ENCODE measurements around the gene WDR7.

The WDR7 gene

DNA sequence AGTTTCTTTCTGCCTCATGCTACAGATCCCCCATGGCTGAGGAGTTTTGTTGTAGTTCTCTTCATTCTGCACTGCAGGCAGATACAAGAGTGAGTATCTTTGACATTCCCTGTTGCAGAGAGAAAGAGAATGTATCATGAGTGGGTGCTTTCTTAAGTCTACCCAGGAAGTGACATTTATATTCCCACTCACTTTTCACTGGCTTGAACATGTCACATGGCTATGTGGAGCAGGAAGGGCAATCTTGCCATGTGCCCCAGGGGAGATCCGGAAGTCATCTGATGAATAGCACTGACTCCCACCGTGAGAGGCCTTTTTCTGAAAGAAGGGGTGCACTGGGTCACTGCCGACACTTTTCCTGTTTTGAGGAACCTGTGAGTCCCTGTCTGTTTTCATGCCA is 429.3 kb downstream of the WDR7 start:
- no peak for DNase-seq (ENCODE audit: low read depth)

DNA sequence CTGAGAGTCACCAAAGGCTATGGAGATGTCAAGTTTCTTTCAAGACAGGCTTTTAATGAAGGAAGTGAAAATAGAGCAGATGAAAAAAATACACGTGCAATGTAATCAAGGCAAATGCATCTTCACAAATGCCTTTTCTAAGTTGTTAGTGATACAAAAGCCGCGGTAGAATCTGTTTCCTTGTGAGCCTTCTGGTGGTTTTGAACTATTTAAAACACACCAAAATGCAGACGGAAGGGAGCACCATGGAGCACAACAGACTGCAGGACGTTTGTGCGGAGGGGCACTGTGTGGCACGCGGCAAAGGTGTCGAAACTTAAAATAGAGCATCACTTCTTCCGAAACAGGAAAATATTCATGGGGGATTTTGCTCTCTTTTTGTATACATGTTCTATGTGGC is 430.7 kb downstream of the WDR7 start:
- no peak for DNase-seq (ENCODE audit: low read depth)

DNA sequence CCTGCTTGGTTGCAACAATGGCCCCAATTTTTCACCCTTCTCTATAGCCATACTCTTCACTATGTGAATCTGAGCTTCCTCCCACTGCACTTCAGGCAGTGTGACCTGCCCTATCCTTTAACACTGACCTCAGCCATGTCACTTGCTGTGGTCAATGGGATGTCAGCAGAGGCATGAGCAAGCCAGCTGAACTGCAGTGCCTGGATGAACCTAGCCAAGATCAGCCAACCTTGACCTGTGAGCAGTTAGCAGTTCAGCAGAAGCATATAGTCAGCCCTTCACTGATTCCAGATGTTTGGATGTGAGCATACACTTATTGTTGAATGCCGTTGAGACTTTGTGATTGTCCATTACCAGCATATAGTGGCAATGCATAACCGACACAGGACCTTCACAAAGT is 432.3 kb downstream of the WDR7 start:
- DNase-seq (ENCODE audit: low read depth): no peak

DNA sequence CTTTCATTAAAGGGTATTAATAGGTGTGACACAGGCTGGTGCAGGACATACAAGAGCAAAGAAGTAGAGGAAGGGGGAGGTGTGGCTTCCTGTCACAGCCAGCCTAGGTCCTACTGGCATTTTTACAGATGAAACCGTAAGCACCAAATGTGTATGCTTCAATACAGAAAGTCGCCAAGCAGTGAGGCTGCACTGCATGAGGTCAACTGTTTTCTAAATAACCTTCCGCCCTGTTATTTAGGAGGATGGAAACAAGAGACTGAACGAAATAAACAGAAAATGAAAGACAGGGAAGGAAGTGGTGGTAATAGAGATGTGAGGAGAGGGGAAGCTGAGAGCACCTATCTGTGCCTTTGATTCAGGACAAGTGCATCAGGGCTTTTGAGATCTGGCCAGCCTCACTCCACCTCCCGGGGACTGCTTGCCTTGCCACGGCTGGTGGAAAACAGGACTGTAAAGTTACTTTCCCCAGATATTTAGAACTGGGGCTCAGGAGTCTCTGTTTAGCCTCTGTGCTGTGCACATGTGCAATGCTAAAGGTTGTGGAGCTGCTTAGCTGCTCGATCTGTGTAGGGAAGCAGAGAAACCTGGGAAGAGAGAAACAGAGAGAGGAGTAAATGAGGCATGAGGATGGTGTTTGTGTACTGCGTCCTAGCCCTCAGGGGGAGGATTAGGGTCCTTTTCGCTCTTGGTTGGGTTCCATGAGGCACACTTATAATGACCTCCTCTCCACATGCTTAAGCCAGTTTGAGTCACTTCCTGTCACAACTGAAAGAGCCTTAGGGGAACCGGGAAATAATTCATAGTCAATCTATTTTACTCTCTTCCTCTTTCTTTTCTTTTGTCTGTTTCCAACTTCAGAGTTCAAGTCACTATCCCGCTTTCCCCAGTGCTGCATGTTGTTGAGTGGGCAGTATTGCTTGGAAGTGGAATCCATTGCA is 433.4 kb downstream of the WDR7 start:
- DNase-seq (ENCODE audit: low read depth): no peak

DNA sequence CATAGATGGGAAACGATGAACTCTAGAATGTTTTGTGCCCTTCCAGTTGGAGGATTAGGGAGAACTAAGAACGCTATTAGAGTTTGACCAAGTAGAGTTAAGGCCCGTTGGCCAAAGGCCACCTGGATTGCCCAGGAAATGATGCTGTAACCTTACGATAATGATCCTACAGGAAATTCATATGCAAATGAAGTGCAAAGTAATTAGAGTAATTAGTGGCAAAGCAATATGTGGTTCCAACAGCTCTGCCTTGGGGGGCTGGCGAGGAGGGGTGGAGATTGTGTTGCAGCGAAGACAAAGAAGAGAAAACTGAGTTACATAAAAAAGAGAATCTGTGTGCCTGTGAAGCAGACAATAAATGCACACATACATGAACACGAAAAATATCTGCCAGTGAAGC is 434.2 kb downstream of the WDR7 start:
- no peak for DNase-seq (ENCODE audit: low read depth)

DNA sequence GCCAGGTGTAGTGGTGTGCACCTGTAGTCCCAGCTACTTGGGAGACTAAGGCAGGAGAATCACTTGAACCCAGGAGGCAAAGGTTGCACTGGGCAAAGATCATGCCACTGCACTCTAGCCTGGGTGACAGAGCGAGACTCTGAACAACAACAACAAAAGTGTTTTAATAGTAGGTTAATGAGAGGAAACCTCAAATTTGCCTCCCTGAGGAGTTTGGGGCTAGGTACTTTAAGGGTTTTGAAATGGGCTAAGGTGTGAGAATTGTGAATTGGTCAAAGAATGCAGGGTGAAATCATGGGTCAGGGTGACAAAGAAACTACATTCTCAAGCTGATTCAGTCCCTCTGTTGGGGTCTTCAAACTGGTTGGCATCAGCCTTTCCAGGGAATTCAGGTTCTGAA is 435.0 kb downstream of the WDR7 start:
- no peak for DNase-seq (ENCODE audit: low read depth)
